GM19193 (cell line): ENCODE results near the gene LDHA.

ENCODE experiments used
- POLR2A ChIP-seq: IDR thresholded peaks from 4 replicates; pipeline ENCODE4 v1.6.1; 2011; ENCODE audit not compliant: insufficient read depth, insufficient read length; ENCODE audit errors: extremely low read depth

LDHA gene

GRCh38 chr11:18384157-18384641, 10.2 kb upstream of the LDHA start:
- peak; percentile 58 for TF ChIP-seq POLR2A

DNA sequence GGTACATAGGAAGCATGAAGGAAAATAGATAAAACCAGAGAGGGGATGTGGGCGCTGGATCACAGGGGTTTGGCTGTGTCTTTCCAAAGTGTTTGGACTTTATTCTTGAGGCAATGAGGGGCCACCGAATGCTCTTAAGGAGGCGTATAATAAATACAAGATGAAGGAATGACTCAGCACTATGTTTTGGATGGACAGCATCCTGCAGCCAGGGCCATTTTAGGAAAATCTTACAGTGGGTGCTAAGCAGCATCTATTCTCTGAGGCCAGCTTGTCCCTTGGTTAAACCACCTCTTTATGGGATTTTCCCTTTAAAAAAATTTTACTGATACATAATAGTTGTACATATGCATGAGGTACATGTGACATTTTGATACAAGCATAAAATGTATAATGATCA, 4.3 kb upstream of the LDHA start:
- TF ChIP-seq POLR2A = no peak

DNA sequence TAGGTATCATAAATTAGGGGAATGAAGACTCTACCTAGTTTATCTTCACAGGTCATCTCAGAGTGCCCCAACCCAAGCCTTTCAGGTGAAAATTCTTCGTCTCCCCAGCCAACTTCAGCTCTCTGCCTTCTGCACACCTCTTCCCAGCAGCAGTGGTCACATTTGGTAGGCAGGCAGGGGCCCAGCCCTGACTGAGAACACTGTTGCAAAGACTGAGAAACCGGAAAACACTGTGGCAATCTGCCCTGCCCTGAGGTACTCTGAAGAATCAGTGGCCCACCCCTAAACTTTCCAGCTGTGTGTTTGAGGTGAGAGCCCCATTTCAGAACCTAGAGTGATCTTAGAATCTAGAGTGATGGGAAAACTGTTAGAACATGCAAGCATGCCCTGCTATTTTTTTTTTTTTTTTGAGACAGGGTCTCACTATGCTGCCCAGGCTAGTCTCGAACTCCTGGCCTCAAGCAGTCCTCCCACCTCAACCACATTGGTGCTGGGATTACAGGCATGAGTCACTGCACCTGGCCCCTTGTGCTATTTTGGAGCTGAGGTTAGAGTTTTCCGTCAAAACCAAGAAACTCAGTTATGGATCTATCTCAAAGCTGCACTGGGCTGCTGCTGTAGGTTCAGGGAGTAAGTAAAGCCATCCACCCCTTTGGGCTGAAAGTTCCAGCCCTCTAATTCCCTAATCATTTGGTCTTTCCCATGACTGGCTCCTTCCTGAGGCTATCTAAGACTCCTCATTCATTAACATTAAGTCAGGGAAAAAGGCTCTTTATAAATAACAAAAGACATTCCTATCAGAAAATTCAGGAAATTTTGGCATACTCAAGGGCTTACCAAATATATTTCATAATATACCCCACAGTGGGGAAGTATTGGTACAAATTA, 1.7 kb upstream of the LDHA start:
- TF ChIP-seq POLR2A = no peak

GRCh38 chr11:18393581-18394274, 635 bp upstream of the LDHA start:
- TF ChIP-seq POLR2A = no peak

DNA sequence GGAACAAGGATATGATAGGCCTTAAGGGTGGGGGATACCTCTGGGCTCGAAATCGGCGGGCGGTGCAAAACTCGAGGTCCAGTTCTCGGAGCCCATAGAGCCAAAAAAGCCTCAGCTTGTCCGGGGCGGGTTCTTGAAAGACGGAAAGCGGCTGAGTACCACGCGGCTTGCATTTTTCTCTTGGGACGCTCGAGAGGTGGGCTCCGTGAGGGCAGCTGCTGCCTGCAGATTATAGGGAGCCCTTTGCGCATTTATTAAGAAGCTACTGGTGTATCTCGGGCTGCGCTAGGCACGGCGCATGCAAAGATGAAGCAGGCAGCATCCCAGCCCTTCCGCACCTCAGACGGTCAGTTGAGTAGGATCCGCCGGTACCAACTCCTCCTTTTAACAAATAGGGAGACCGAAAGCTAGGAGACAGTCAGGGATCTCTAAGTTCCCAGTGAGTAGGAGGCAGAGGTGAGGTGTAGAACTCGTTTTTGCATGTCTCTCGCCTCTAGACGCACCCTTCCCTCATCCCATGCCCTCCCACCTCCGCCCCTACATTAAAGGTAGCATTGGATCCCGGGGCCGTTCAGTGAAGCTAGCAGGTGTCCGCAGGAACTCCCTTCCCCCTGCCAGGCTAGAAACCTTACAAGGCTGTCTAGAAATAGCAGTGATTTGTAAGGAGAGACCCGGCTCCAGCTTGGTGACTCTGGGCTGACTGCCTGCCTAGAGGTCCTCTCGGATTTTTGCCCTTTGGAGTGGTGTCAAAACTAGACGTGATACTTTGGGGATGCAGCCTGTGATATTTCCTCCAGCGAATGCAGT, 768 bp downstream of the LDHA start:
- TF ChIP-seq POLR2A = no peak

GRCh38 chr11:18395735-18396504, 1.6 kb downstream of the LDHA start:
- peak; percentile 76 for TF ChIP-seq POLR2A

DNA sequence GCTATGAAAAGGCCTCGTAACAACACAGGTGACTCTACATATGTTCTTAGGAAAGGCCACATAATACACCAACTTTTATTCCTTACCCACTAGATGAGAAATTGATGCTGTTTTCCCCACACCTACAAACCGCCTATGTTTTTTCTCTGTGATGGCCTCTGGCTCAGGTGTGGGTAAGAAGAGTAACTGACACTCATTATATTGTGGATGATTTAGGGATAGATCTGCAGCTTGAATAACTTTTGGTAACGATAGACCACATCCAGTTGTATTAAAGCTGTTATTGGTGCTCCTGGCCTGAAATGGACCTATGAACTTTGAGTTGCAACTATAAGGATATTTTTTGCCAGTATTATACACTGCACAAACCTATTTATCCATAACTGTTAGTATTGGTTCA, 3.6 kb downstream of the LDHA start:
- TF ChIP-seq POLR2A = no peak

GRCh38 chr11:18404062-18404461, 9.7 kb downstream of the LDHA start:
- TF ChIP-seq POLR2A = no peak

- TF ChIP-seq POLR2A = peak; percentile 14
These were observed 14.4 kb downstream of the LDHA start for GRCh38 chr11:18408558-18409291.

- no peak for TF ChIP-seq POLR2A
These were observed 22.1 kb downstream of the LDHA start for GRCh38 chr11:18416459-18416858.

- no peak for TF ChIP-seq POLR2A
These were observed 24.7 kb downstream of the LDHA start for GRCh38 chr11:18419040-18419439.

DNA sequence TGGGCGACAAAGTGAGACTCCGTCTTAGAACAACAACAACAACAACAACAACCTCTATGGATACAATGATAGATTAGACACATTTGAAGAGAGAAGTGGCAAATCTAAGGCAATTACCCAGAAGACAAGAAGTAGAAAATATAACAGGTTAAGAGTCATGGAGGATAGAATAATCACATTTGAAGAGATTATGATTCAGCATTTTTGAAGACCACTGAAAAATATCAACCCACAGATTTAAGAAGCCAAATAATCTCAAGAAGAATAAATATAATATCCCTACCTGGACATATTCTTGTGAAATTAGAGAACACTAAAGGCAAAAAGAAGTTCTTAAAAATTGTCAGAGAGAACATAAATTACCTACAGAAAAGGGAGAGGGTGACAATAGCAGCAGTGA, 25.7 kb downstream of the LDHA start:
- TF ChIP-seq POLR2A = no peak

- no peak for TF ChIP-seq POLR2A
These were observed 32.9 kb downstream of the LDHA start for GRCh38 chr11:18427240-18427639.

DNA sequence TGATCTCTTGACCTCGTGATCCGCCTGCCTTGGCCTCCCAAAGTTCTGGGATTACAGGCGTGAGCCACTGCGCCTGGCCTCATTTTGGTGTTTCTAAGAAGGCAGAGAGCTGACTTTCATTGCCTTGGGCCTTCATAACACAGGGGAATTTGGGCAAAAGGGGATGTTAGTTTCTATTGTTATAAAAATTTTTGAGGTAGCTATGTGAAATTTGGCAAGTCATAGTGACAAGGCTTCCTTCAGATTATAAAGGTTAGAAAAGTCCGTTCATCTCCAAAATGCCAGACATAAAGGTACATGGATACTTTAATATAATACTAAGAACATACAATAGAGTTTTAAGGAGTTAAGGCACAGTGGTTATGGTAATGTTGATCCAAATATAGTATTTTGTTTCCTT, 35.0 kb downstream of the LDHA start:
- no peak for TF ChIP-seq POLR2A
